22Rv1 (cell line): ENCODE measurements around the gene ATF6.

ENCODE experiments used
- ZFX ChIP-seq: fragments of 450-650 bp; IDR thresholded peaks from 2 replicates; pipeline ENCODE4 v1.6.1; 2017; ENCODE audit warnings: antibody characterized with exemption, borderline replicate concordance
- TF ChIP-seq, protein P1 (sequence below): fragments of 450-650 bp; IDR thresholded peaks from 2 replicates; pipeline ENCODE4 v1.5.1; 2017; ENCODE audit warnings: mild to moderate bottlenecking

DNA sequence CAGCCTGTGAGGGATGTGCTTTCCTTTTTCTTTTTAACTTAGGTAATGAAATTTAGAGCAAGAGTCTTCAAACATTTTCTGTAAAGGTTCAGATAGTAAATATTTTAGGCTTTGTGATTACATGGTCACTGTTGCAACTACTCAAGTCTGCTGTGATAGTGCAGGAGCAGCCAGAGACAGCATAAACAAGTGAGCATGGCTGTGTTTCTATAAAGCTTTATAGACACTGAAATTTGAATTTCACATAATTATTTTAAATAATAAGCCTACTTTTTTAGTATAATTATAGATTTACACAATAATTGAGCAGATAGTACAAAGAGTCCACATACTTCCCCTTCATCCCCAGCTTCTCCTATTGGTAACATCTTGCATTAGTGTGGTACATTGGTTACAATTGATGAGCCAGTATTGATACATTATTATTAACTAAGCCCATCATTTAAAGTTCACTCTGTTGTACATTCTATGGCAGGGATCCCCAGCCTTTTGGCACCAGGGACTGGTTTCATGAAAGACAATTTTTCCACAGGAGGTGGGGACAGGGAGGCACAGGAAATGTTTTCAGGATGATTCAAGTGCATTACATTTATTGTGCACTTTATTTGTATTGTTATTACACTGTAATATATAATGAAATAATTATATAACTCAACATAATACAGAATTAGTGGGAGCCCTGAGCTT lies 3.0 kb downstream of the ATF6 start:
- TF ChIP-seq, protein P1, sequence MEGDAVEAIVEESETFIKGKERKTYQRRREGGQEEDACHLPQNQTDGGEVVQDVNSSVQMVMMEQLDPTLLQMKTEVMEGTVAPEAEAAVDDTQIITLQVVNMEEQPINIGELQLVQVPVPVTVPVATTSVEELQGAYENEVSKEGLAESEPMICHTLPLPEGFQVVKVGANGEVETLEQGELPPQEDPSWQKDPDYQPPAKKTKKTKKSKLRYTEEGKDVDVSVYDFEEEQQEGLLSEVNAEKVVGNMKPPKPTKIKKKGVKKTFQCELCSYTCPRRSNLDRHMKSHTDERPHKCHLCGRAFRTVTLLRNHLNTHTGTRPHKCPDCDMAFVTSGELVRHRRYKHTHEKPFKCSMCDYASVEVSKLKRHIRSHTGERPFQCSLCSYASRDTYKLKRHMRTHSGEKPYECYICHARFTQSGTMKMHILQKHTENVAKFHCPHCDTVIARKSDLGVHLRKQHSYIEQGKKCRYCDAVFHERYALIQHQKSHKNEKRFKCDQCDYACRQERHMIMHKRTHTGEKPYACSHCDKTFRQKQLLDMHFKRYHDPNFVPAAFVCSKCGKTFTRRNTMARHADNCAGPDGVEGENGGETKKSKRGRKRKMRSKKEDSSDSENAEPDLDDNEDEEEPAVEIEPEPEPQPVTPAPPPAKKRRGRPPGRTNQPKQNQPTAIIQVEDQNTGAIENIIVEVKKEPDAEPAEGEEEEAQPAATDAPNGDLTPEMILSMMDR = no peak
- no peak for TF ChIP-seq ZFX
